Activated CD8-positive, alpha-beta memory T cell treated with anti-CD3 and anti-CD28 coated beads for 36 hours (primary cell): ENCODE results near the gene PDE4DIP. TPM values are rescaled to one million over a fixed set of nuclear protein-coding genes. Genes with fewer than 3 reads are reported as not detected.
"Not testable (repeated sequence)": the region's sequence is repeated elsewhere in the genome, so short reads cannot be mapped to it uniquely, and the experiment has no call there.

Experiments used
- CTCF ChIA-PET: fragments of 350-600 bp; sonication (Branson Sonifier 250); formaldehyde crosslinking; loops from one replicate; lab custom pipeline; 2021; ENCODE audit warnings: antibody characterized with exemption; lab: Charles Lee
- POLR2A ChIA-PET: fragments of 350-600 bp; sonication (Branson Sonifier 250); formaldehyde crosslinking; loops from one replicate; lab custom pipeline; 2021; ENCODE audit warnings: antibody characterized with exemption; lab: Charles Lee
- total RNA-seq, 2 experiments: library from RNA; stranded (reverse); gene quantifications; one replicate each; pipeline ENCODE4 v1.2.3, GENCODE V29; 2021

PDE4DIP gene
- total RNA-seq, 2 experiments from 2014 or later: 24.6 to 24.7 TPM

GRCh38 chr1:149015522-149015921 is 171.3 kb downstream of the PDE4DIP start:
- CTCF ChIA-PET, POLR2A ChIA-PET: not testable (repeated sequence)

GRCh38 chr1:149016626-149017025 is 172.4 kb downstream of the PDE4DIP start:
- POLR2A ChIA-PET, CTCF ChIA-PET: not testable (repeated sequence)

GRCh38 chr1:149018577-149018976 is 174.3 kb downstream of the PDE4DIP start:
- CTCF ChIA-PET, POLR2A ChIA-PET: not testable (repeated sequence)

DNA sequence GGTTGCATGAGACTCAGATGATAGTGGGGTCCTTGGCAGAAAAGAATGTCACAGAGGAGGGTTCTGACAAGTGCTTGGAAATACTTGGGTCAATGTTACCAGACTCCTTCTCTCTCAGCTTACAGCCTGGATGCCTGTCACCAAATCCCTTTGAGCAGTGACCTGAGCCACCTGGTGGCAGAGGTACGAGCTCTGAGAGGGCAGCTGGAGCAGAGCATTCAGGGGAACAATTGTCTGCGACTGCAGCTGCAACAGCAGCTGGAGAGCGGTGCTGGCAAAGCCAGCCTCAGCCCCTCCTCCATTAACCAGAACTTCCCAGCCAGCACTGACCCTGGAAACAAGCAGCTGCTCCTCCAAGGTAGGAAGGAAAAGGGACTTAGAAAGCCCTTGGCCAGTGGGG is 180.1 kb downstream of the PDE4DIP start:
- POLR2A ChIA-PET, CTCF ChIA-PET: not testable (repeated sequence)

DNA sequence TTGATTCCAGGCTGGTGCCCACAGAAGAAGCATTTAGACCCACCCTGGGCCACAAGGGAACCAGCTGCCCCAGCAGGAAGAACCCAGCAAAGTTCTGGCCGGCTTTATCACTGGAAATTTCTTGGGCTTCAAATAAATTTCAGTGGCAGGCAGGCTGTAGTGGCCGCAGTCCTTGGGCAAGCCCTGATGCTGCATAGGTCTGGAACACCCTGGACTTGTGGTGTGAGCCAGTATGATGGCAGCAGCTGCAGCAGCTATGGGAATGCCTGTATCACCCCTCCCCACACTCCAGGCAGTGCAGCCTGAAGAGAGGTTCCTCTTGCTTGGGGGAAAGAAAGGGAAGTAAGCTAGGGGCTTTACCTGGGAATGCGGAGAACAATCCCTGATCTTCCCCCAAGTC is 189.7 kb downstream of the PDE4DIP start:
- CTCF ChIA-PET, POLR2A ChIA-PET: not testable (repeated sequence)

GRCh38 chr1:149043056-149043455 is 198.8 kb downstream of the PDE4DIP start:
- POLR2A ChIA-PET, CTCF ChIA-PET: not testable (repeated sequence)

- CTCF ChIA-PET, POLR2A ChIA-PET: not testable (repeated sequence)
Observed at GRCh38 chr1:149064611-149065010, 220.4 kb downstream of the PDE4DIP start.

- CTCF ChIA-PET, POLR2A ChIA-PET: not testable (repeated sequence)
Observed at GRCh38 chr1:149075505-149076127, 231.4 kb downstream of the PDE4DIP start.

Other genes with a start within 250 kb of the PDE4DIP start
- gene NBPF14, start 248.4 kb upstream of the PDE4DIP start, total RNA-seq: 10 to 100 TPM in 1 of 2 experiments, 1 to 10 TPM in 1; 9.4 to 10.7 TPM
- under 1 TPM in 1 of 2 experiments, not detected in 1; 0.44 TPM for gene NUDT4B, start 95.7 kb upstream of the PDE4DIP start, total RNA-seq